MM.1S (cell line): Measurements from ENCODE around the gene ARFGEF2.

Experiments used
- DNase-seq: peaks from one replicate; pipeline ENCODE4 v3.0.0-alpha.2; 2015
- H2AFZ ChIP-seq: fragments of 300-600 bp; sonication (generic); 2 replicates; pipeline ENCODE4 v1.6.0; 2016; ENCODE audit warnings: antibody characterized with exemption, low read length
- H3F3A ChIP-seq: fragments of 300-600 bp; sonication (generic); 2 replicates; pipeline ENCODE4 v1.6.1; 2016; ENCODE audit warnings: mild to moderate bottlenecking, antibody characterized with exemption, low read length, moderate library complexity, mixed read lengths; ENCODE audit not compliant: insufficient read depth
- H3K27ac ChIP-seq: fragments of 300-600 bp; sonication (generic); 2 replicates; pipeline ENCODE4 v1.5.1; 2016; ENCODE audit warnings: mild to moderate bottlenecking, low read length
- H3K27me3 ChIP-seq: fragments of 300-600 bp; sonication (generic); replicated peaks from 2 replicates; pipeline ENCODE4 v1.6.0; 2016; ENCODE audit warnings: low read length; ENCODE audit not compliant: insufficient read depth
- H3K36me3 ChIP-seq: fragments of 300-600 bp; sonication (generic); replicated peaks from 2 replicates; pipeline ENCODE4 v1.6.1; 2016; ENCODE audit warnings: mild to moderate bottlenecking, low read length, mixed read lengths; ENCODE audit not compliant: insufficient read depth
- H3K4me1 ChIP-seq: fragments of 300-600 bp; sonication (generic); 2 replicates; pipeline ENCODE4 v1.6.1; 2016; ENCODE audit warnings: low read length, mixed read lengths
- H3K4me2 ChIP-seq: fragments of 300-600 bp; sonication (generic); 2 replicates; pipeline ENCODE4 v1.6.0; 2016; ENCODE audit warnings: low read depth, low read length
- H3K4me3 ChIP-seq: fragments of 300-600 bp; sonication (generic); 2 replicates; pipeline ENCODE4 v1.5.1; 2016; ENCODE audit warnings: low read length, mixed read lengths
- H3K79me2 ChIP-seq: fragments of 300-600 bp; sonication (generic); 2 replicates; pipeline ENCODE4 v1.6.1; 2016; ENCODE audit warnings: mixed run types, low read length, mixed read lengths
- H3K9ac ChIP-seq: fragments of 300-600 bp; sonication (generic); 2 replicates; pipeline ENCODE4 v1.6.1; 2016; ENCODE audit warnings: low read length, mixed read lengths
- H3K9me2 ChIP-seq: fragments of 300-600 bp; sonication (generic); replicated peaks from 2 replicates; pipeline ENCODE4 v1.6.1; 2016; ENCODE audit warnings: mild to moderate bottlenecking, low read length, mixed read lengths; ENCODE audit not compliant: insufficient read depth
- H3K9me3 ChIP-seq: fragments of 300-600 bp; sonication (generic); replicated peaks from 2 replicates; pipeline ENCODE4 v1.6.1; 2016; ENCODE audit warnings: mild to moderate bottlenecking, low read length, mixed read lengths; ENCODE audit not compliant: insufficient read depth
- H4K20me1 ChIP-seq: fragments of 300-600 bp; sonication (generic); 2 replicates; pipeline ENCODE4 v1.6.1; 2016; ENCODE audit warnings: mild to moderate bottlenecking, low read length, moderate library complexity, mixed read lengths; ENCODE audit not compliant: insufficient read depth
- EZH2 ChIP-seq: fragments of 300-600 bp; sonication (generic); optimal IDR thresholded peaks from 2 replicates; pipeline ENCODE3; 2017; ENCODE audit warnings: low read depth, mild to moderate bottlenecking, antibody characterized with exemption, low read length, mixed read lengths
- EZH2phosphoT487 ChIP-seq: fragments of 300-600 bp; sonication (generic); IDR thresholded peaks from 2 replicates; pipeline ENCODE4 v1.6.1; 2018; ENCODE audit warnings: antibody characterized with exemption, low read length
- TF ChIP-seq, protein P1 (sequence below): fragments of 300-600 bp; sonication (generic); IDR thresholded peaks from 2 replicates; pipeline ENCODE4 v1.5.1; 2016; ENCODE audit warnings: antibody characterized with exemption, low read length, mixed read lengths

The ARFGEF2 gene

DNA sequence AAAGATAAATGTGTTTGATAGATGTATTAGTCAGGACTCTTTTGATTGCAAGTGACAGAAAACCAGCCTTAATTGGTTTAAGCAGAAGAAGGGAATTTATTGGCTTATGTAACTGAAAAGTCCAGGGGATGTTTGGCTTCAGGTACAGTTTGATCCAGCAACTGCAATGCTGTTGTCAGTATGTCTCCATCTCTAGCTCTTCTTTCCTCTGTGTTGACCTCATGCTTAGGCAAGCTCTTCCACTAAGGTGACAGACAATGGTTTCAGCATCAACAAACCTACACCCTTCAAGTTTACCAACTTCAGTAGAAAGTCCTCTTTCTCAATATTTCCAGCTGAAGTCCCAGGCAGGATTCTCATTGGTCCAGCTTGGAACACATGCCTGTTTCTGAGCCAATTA is 28.1 kb upstream of the ARFGEF2 start:
- no peaks in the 10 kb centered on the region for H3K4me1 ChIP-seq
- no peak overlapping the region for H2AFZ ChIP-seq
- no peaks in the 10 kb centered on the region for H3K9me2 ChIP-seq
- no peak overlapping the region for H3K27ac ChIP-seq
- H3K9ac ChIP-seq = no peak overlapping the region
- H3F3A ChIP-seq = no peaks in the 10 kb centered on the region
- TF ChIP-seq EZH2phosphoT487 (no peak), EZH2 (no peak)
- TF ChIP-seq, protein P1, sequence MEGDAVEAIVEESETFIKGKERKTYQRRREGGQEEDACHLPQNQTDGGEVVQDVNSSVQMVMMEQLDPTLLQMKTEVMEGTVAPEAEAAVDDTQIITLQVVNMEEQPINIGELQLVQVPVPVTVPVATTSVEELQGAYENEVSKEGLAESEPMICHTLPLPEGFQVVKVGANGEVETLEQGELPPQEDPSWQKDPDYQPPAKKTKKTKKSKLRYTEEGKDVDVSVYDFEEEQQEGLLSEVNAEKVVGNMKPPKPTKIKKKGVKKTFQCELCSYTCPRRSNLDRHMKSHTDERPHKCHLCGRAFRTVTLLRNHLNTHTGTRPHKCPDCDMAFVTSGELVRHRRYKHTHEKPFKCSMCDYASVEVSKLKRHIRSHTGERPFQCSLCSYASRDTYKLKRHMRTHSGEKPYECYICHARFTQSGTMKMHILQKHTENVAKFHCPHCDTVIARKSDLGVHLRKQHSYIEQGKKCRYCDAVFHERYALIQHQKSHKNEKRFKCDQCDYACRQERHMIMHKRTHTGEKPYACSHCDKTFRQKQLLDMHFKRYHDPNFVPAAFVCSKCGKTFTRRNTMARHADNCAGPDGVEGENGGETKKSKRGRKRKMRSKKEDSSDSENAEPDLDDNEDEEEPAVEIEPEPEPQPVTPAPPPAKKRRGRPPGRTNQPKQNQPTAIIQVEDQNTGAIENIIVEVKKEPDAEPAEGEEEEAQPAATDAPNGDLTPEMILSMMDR = no peak
- no peak overlapping the region for H3K4me2 ChIP-seq
- no peak overlapping the region for H3K4me3 ChIP-seq
- no peaks in the 10 kb centered on the region for H3K27me3 ChIP-seq
- no peaks in the 10 kb centered on the region for H3K79me2 ChIP-seq
- no peak for DNase-seq
- no peaks in the 10 kb centered on the region for H3K9me3 ChIP-seq
- H4K20me1 ChIP-seq = no peaks in the 10 kb centered on the region
- H3K36me3 ChIP-seq = no peaks in the 10 kb centered on the region

DNA sequence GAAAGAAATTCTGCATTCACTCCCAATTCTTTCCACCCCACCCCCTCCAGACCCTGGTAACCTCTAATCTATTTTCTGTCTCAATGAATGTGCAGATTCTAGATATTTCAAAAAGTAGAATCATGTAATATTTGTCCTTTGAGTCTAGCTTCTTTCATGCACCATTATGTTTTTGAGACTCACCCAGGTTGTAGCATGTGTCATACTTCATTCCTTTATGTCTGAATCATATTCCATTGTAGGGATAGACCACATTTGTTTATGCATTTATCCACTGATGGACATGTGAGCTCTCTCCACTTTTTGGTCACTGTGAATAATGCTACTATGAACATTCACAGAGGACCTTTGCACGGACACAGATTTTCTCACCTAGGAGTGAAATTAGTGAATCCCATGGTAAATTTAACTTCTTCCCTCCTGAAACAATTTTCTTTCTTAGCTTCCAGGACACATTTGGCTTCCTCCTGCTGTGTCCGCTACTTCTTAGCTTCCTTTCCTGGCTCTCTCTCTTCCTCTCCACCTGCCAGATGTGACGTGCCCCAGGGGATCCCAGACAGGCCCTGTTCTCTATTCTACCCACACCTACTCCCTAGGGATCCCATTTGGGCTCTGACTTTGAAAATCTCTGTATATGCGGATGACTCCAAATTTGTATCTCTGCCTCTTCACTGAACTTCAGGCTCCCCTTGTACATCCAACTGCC is 24.1 kb upstream of the ARFGEF2 start:
- Histone ChIP-seq H2AFZ (no peak overlapping the region), H3K9ac (no peak overlapping the region), H3K79me2 (no peaks in the 10 kb centered on the region), H3K9me3 (no peaks in the 10 kb centered on the region), H3K4me2 (no peak overlapping the region), H3K4me3 (no peak overlapping the region), H3K36me3 (no peaks in the 10 kb centered on the region), H3K27me3 (no peaks in the 10 kb centered on the region), H3K4me1 (no peaks in the 10 kb centered on the region), H3K9me2 (no peaks in the 10 kb centered on the region), H3F3A (no peaks in the 10 kb centered on the region), H4K20me1 (no peaks in the 10 kb centered on the region), H3K27ac (no peak overlapping the region)
- TF ChIP-seq EZH2 = no peak
- TF ChIP-seq, protein P1 = no peak
- DNase-seq = no peak

DNA sequence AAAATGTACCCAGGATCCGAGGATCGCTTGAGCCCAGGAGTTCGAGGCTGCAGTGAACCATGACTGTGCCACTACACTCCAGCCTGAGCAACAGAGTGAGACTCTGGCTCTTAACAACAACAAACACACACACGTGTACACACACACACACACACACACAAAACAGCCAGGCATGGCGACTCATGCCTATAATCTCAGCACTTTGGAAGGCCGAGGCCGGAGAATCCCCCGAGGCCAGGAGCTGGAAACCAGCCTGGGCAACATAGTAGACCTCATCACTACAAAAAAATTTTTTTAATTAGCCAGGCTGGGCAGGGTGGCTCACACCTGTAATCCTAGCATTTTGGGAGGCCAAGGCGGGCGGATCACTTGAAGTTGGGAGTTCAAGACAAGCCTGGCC is 23.3 kb upstream of the ARFGEF2 start:
- Histone ChIP-seq H3K4me1 (no peaks in the 10 kb centered on the region), H3K36me3 (no peaks in the 10 kb centered on the region), H3K79me2 (no peaks in the 10 kb centered on the region), H3K9me3 (no peaks in the 10 kb centered on the region), H3K9me2 (no peaks in the 10 kb centered on the region), H4K20me1 (no peaks in the 10 kb centered on the region), H3K4me2 (no peak overlapping the region), H2AFZ (no peak overlapping the region), H3F3A (no peaks in the 10 kb centered on the region), H3K27me3 (no peaks in the 10 kb centered on the region), H3K4me3 (no peak overlapping the region), H3K9ac (no peak overlapping the region), H3K27ac (no peak overlapping the region)
- DNase-seq = no peak
- TF ChIP-seq EZH2 = no peak
- TF ChIP-seq, protein P1 = no peak
- TF ChIP-seq EZH2phosphoT487 = no peak
